HCT116 (cell line): ENCODE data around the gene TXN. TPM values are rescaled to one million over a fixed set of nuclear protein-coding genes. Genes with fewer than 3 reads are reported as not detected.

ENCODE experiments used
- ATAC-seq: fragments of 200-7000 bp; cut with Tn5 transposase; 2 replicates; pipeline ENCODE4 v1.9.1; 2020; ENCODE audit warnings: mild to moderate bottlenecking, moderate library complexity
- BruUV-seq: library from RNA; stranded (reverse); fragments of 400-500 nt; replicated peaks from 2 replicates; lab custom pipeline; 2021; lab: Mats Ljungman, UMichigan
- CTCF ChIA-PET: fragments of 300-600 bp; sonication (Branson Sonifier 250); formaldehyde crosslinking; loops from one replicate; lab custom pipeline; 2021; ENCODE audit warnings: antibody characterized with exemption; lab: Charles Lee
- POLR2A ChIA-PET: fragments of 300-600, 350-600 bp; sonication (Branson Sonifier 250); formaldehyde crosslinking; loops from one replicate; lab custom pipeline; 2021; ENCODE audit warnings: antibody characterized with exemption; lab: Charles Lee
- RAD21 ChIA-PET, 2 experiments: fragments of 300-600 bp; sonication (Branson Sonifier 250); formaldehyde crosslinking; loops; one replicate each; lab custom pipeline; 2023; ENCODE audit warnings: low total read pairs in 2 of 2; ENCODE audit not compliant: uncharacterized antibody in 2 of 2, unreplicated experiment in 2 of 2, low non-redundant PET in 1 of 2; lab: Charles Lee
- DNase-seq: peaks from one replicate; pipeline ENCODE4 v3.0.0-alpha.2; 2010; ENCODE audit warnings: low read depth, low spot score
- H2AFZ ChIP-seq: fragments of 200-600 bp; shearing (Covaris generic), sonication (generic); 2 replicates; pipeline ENCODE4 v1.6.1; 2017; ENCODE audit warnings: low read depth, mixed run types, mixed read lengths, antibody characterized with exemption, low read length; ENCODE audit not compliant: poor library complexity, severe bottlenecking
- H3K27ac ChIP-seq: 2 replicates; pipeline ENCODE4 v1.5.1; 2012; ENCODE audit warnings: low read depth, low read length
- H3K27me3 ChIP-seq: fragments of 200-600 bp; sonication (generic); 2 replicates; pipeline ENCODE4 v1.6.1; 2016; ENCODE audit warnings: mixed run types, low read length, mixed read lengths; ENCODE audit not compliant: insufficient read depth
- H3K36me3 ChIP-seq, 2 experiments: fragments of 200-500 bp in 1 of 2; fragments of 200-600 bp in 1 of 2; sonication (Bioruptor generic) in 1 of 2; sonication (generic) in 1 of 2; 2 replicates each; pipeline versions ENCODE4 v1.5.1 to v1.6.1; 2014 to 2016; ENCODE audit warnings: low read length in 2 of 2, inconsistent platforms in 1 of 2, mixed read lengths in 1 of 2, mixed run types in 1 of 2; ENCODE audit not compliant: insufficient read depth in 2 of 2, control insufficient read depth in 1 of 2
- H3K4me1 ChIP-seq, 2 experiments: fragments of 200-600 bp in 1 of 2; sonication (generic) in 1 of 2; 2 replicates each; pipeline versions ENCODE4 v1.5.1 to v1.6.1; 2012 to 2017; ENCODE audit warnings: low read length in 2 of 2, inconsistent platforms in 1 of 2, mild to moderate bottlenecking in 1 of 2, mixed read lengths in 1 of 2, mixed run types in 1 of 2, moderate library complexity in 1 of 2; ENCODE audit not compliant: insufficient read depth in 2 of 2, control insufficient read depth in 1 of 2
- H3K4me2 ChIP-seq: fragments of 200-600 bp; sonication (generic); 2 replicates; pipeline ENCODE4 v1.6.1; 2017; ENCODE audit warnings: mixed run types, low read length, mixed read lengths
- H3K4me3 ChIP-seq, 2 experiments: fragments of 200-600 bp in 1 of 2; sonication (generic) in 1 of 2; replicated peaks in 1 of 2; 2 replicates each; pipeline ENCODE4 v1.5.1; 2011 to 2016; ENCODE audit warnings: low read length in 2 of 2, control low read depth in 1 of 2, low read depth in 1 of 2, mild to moderate bottlenecking in 1 of 2, mixed read lengths in 1 of 2, mixed run types in 1 of 2
- H3K79me2 ChIP-seq: fragments of 200-600 bp; sonication (generic); 2 replicates; pipeline ENCODE4 v1.6.1; 2017; ENCODE audit warnings: mild to moderate bottlenecking, mixed run types, low read length, moderate library complexity, mixed read lengths; ENCODE audit not compliant: insufficient read depth
- H3K9ac ChIP-seq: fragments of 200-600 bp; sonication (generic); 2 replicates; pipeline ENCODE4 v1.6.1; 2016; ENCODE audit warnings: low read length, mixed read lengths
- H3K9me2 ChIP-seq: fragments of 200-600 bp; sonication (generic), shearing (Covaris generic); 2 replicates; pipeline ENCODE4 v1.6.1; 2017; ENCODE audit warnings: mixed run types, mild to moderate bottlenecking, moderate library complexity; ENCODE audit not compliant: insufficient read depth
- H3K9me3 ChIP-seq, 2 experiments: fragments of 200-500 bp in 1 of 2; fragments of 200-600 bp in 1 of 2; sonication (Bioruptor generic) in 1 of 2; sonication (generic) in 1 of 2; 2 replicates each; pipeline ENCODE4 v1.6.1; 2014 to 2017; ENCODE audit warnings: low read length in 2 of 2, mixed read lengths in 2 of 2, inconsistent platforms in 1 of 2, low read depth in 1 of 2, mild to moderate bottlenecking in 1 of 2, mixed run types in 1 of 2, moderate library complexity in 1 of 2; ENCODE audit not compliant: control insufficient read depth in 1 of 2, insufficient read depth in 1 of 2
- H4K20me1 ChIP-seq: fragments of 200-600 bp; sonication (generic), shearing (Covaris generic); 2 replicates; pipeline ENCODE4 v1.6.1; 2017; ENCODE audit warnings: mixed run types, mild to moderate bottlenecking, moderate library complexity; ENCODE audit not compliant: insufficient read depth
- CEBPB ChIP-seq: IDR thresholded peaks from 2 replicates; pipeline ENCODE4 v1.6.1; 2012; ENCODE audit warnings: low read depth
- EGR1 ChIP-seq: IDR thresholded peaks from 2 replicates; pipeline ENCODE4 v1.6.1; 2012; ENCODE audit warnings: low read depth
- ELF1 ChIP-seq: IDR thresholded peaks from 2 replicates; pipeline ENCODE4 v1.6.1; 2012; ENCODE audit warnings: low read depth, borderline replicate concordance
- EZH2 ChIP-seq: fragments of 200-600 bp; sonication (generic); IDR thresholded peaks from 2 replicates; pipeline ENCODE4 v1.6.1; 2017; ENCODE audit warnings: antibody characterized with exemption, mixed run types
- JUND ChIP-seq: IDR thresholded peaks from 2 replicates; pipeline ENCODE4 v1.6.1; 2012
- POLR2A ChIP-seq: IDR thresholded peaks from 2 replicates; pipeline ENCODE4 v1.7.0; 2011; ENCODE audit warnings: borderline replicate concordance; ENCODE audit not compliant: insufficient read depth, insufficient read length; ENCODE audit errors: extremely low read depth
- SP1 ChIP-seq: IDR thresholded peaks from 2 replicates; pipeline ENCODE4 v1.6.1; 2012; ENCODE audit warnings: low read depth
- TCF7L2 ChIP-seq: IDR thresholded peaks from 2 replicates; pipeline ENCODE4 v1.7.0; 2011; ENCODE audit warnings: borderline replicate concordance, inconsistent platforms; ENCODE audit not compliant: insufficient read depth, insufficient read length; ENCODE audit errors: extremely low read depth
- YY1 ChIP-seq: IDR thresholded peaks from 2 replicates; pipeline ENCODE4 v1.6.1; 2011; ENCODE audit warnings: low read length, low read depth, moderate library complexity, mild to moderate bottlenecking; ENCODE audit not compliant: insufficient replicate concordance; ENCODE audit errors: extremely low read depth
- intact Hi-C: fragments of 100-400 bp; cut with micrococcal nuclease; formaldehyde crosslinking; loops from 2 replicates; pipeline ENCODE4 v1.10.0; 2022
- total RNA-seq: library from RNA; stranded (reverse); gene quantifications from one replicate; pipeline ENCODE4 v1.2.1, GENCODE V29; 2021; ENCODE audit not compliant: unreplicated experiment
- TF ChIP-seq, protein P1 (sequence below), 3 experiments: fragments of 200-600 bp in 1 of 3; sonication (generic) in 1 of 3; IDR thresholded peaks in 2 of 3; conservative IDR thresholded peaks in 1 of 3; 2 replicates each; pipeline ENCODE4 v1.5.1; 2012 to 2017; ENCODE audit warnings: low read depth in 2 of 3, low read length in 2 of 3, antibody characterized with exemption in 1 of 3, borderline replicate concordance in 1 of 3, control low read depth in 1 of 3, mild to moderate bottlenecking in 1 of 3, mixed read lengths in 1 of 3, mixed run types in 1 of 3, moderate library complexity in 1 of 3; ENCODE audit not compliant: insufficient read depth in 1 of 3
- TF ChIP-seq, protein P2 (sequence below): IDR thresholded peaks from 2 replicates; pipeline ENCODE4 v1.6.1; 2012; ENCODE audit warnings: low read depth
- TF ChIP-seq, protein P3 (sequence below): IDR thresholded peaks from 2 replicates; pipeline ENCODE4 v1.6.1; 2012
- TF ChIP-seq, protein P4 (sequence below): IDR thresholded peaks from 2 replicates; pipeline ENCODE4 v1.6.1; 2012

TXN gene
- total RNA-seq, 1 experiment from 2014 or later: 421 TPM

DNA sequence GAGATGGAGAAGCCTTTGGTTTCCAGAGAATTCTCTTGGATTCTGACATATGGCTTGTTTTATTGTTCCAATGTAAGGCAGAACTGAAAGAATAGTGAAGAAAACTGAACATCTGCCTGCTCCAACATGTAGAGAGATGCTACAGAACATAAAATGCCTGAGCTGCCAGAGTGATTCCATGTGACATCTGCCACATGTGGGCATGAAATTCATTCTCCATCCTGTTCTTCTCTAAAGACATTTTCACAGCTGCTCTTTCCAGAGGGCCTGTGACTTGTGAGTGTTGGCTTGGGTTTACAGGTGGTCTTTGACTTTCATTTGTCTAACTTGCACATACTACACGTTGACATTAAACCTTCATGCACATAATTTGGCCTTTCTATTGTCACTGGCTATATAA, 33.7 kb upstream of the TXN start:
- TF ChIP-seq EZH2 (no peak), ELF1 (no peak), CEBPB (no peak), SP1 (no peak), POLR2A (no peak), YY1 (no peak), JUND (no peak), EGR1 (no peak), TCF7L2 (no peak)
- TF ChIP-seq, protein P1, sequence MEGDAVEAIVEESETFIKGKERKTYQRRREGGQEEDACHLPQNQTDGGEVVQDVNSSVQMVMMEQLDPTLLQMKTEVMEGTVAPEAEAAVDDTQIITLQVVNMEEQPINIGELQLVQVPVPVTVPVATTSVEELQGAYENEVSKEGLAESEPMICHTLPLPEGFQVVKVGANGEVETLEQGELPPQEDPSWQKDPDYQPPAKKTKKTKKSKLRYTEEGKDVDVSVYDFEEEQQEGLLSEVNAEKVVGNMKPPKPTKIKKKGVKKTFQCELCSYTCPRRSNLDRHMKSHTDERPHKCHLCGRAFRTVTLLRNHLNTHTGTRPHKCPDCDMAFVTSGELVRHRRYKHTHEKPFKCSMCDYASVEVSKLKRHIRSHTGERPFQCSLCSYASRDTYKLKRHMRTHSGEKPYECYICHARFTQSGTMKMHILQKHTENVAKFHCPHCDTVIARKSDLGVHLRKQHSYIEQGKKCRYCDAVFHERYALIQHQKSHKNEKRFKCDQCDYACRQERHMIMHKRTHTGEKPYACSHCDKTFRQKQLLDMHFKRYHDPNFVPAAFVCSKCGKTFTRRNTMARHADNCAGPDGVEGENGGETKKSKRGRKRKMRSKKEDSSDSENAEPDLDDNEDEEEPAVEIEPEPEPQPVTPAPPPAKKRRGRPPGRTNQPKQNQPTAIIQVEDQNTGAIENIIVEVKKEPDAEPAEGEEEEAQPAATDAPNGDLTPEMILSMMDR (IDR thresholded peaks at IDR 0.05 in 2 of 3, conservative IDR thresholded peaks at IDR 0.05 in 1 of 3; ENCODE audit: borderline replicate concordance in 1 of 3, insufficient read depth in 1 of 3, low read depth in 2 of 3, low read length in 2 of 3): no peak
- TF ChIP-seq, protein P2, sequence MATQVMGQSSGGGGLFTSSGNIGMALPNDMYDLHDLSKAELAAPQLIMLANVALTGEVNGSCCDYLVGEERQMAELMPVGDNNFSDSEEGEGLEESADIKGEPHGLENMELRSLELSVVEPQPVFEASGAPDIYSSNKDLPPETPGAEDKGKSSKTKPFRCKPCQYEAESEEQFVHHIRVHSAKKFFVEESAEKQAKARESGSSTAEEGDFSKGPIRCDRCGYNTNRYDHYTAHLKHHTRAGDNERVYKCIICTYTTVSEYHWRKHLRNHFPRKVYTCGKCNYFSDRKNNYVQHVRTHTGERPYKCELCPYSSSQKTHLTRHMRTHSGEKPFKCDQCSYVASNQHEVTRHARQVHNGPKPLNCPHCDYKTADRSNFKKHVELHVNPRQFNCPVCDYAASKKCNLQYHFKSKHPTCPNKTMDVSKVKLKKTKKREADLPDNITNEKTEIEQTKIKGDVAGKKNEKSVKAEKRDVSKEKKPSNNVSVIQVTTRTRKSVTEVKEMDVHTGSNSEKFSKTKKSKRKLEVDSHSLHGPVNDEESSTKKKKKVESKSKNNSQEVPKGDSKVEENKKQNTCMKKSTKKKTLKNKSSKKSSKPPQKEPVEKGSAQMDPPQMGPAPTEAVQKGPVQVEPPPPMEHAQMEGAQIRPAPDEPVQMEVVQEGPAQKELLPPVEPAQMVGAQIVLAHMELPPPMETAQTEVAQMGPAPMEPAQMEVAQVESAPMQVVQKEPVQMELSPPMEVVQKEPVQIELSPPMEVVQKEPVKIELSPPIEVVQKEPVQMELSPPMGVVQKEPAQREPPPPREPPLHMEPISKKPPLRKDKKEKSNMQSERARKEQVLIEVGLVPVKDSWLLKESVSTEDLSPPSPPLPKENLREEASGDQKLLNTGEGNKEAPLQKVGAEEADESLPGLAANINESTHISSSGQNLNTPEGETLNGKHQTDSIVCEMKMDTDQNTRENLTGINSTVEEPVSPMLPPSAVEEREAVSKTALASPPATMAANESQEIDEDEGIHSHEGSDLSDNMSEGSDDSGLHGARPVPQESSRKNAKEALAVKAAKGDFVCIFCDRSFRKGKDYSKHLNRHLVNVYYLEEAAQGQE: no peak
- TF ChIP-seq, protein P3, sequence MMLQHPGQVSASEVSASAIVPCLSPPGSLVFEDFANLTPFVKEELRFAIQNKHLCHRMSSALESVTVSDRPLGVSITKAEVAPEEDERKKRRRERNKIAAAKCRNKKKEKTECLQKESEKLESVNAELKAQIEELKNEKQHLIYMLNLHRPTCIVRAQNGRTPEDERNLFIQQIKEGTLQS: no peak
- TF ChIP-seq, protein P4, sequence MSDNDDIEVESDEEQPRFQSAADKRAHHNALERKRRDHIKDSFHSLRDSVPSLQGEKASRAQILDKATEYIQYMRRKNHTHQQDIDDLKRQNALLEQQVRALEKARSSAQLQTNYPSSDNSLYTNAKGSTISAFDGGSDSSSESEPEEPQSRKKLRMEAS: no peak
- Histone ChIP-seq H3K27me3 (no peaks in the 10 kb centered on the region), H3K4me1 (peaks cover 0 to 6% of the 10 kb centered on the region in 2 experiments; a peak in 1 of 4 replicates), H3K79me2 (no peaks in the 10 kb centered on the region), H3K9me3 (no peaks in the 10 kb centered on the region), H3K27ac (no peak overlapping the region), H4K20me1 (no peaks in the 10 kb centered on the region), H3K4me2 (no peak overlapping the region), H2AFZ (no peak overlapping the region), H3K9me2 (no peaks in the 10 kb centered on the region), H3K4me3 (no peak overlapping the region), H3K9ac (no peak overlapping the region), H3K36me3 (no peaks in the 10 kb centered on the region)
- ATAC-seq (no peak), DNase-seq (no peak)
- ChIA-PET CTCF (no interaction called here), RAD21 (no interaction called here), POLR2A (no interaction called here)
- intact Hi-C loops: no loop called here
- no TSS peak for BruUV-seq
